Measurements from ENCODE around the gene ZRANB3.
"Not testable (repeated sequence)": the region's sequence is repeated elsewhere in the genome, so short reads cannot be mapped to it uniquely, and the experiment has no call there.

ZRANB3 gene

DNA sequence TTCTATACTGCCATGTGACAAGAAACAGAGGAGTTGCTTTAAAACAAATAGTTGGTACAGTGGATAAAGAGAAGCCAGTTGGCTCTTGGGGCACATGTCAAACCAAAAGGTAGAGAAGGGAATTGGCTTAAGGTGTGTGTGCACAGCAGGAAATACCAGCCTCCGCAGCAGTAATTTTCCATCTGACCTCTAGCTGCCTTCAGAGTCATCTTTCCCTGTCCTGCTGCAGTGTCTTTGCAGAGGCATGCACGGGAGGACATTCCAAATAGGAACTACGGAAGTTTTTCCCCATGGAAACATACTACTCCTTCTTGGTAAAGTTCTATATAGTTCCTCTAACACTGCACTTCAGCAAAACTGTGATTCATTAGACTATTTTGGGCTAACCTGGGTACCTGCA lies 379.4 kb downstream of the ZRANB3 start:
- H3K79me2 ChIP-seq (ENCODE audit: control insufficient read depth, insufficient read depth, low read length, unreplicated experiment), result peaks cover under 1% of the 10 kb centered on the region
- H2AFZ ChIP-seq (ENCODE audit: low read length, unreplicated experiment), result no peak overlapping the region
- no peak overlapping the region for H3K27ac ChIP-seq (ENCODE audit: low read depth, low read length)
- peaks cover 43% of the 10 kb centered on the region for H3K36me3 ChIP-seq (ENCODE audit: insufficient read depth, low read length)
- peaks cover 5% of the 10 kb centered on the region for H3K4me1 ChIP-seq (ENCODE audit: control insufficient read depth, insufficient read depth, low read length, unreplicated experiment)
- H3K4me3 ChIP-seq (ENCODE audit: low read depth, low read length), result no peak overlapping the region
- H3K27me3 ChIP-seq (ENCODE audit: insufficient read depth, low read length), result no peaks in the 10 kb centered on the region

DNA sequence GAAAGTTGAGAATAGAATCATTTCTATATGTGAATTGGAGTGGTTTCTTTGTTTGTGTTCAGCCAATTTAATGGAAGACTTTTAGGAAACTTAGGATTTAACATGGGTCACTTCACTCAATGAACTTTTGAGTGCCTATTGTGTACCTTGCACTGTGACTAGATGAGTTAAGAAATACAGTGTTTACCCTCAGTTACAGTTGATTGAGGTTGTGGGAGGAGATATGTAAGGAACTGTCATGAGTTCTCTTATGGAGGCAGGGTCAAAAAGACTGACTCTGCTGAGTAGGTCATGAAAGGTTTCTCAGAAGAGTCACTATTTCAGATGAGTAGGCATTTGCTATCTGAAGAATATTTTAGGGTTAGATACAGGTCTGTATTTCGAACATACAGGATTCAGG lies 380.3 kb downstream of the ZRANB3 start:
- peaks cover 5% of the 10 kb centered on the region for H3K4me1 ChIP-seq (ENCODE audit: control insufficient read depth, insufficient read depth, low read length, unreplicated experiment)
- no peak overlapping the region for H2AFZ ChIP-seq (ENCODE audit: low read length, unreplicated experiment)
- no peaks in the 10 kb centered on the region for H3K27me3 ChIP-seq (ENCODE audit: insufficient read depth, low read length)
- H3K79me2 ChIP-seq (ENCODE audit: control insufficient read depth, insufficient read depth, low read length, unreplicated experiment), result peaks cover 4% of the 10 kb centered on the region
- H3K36me3 ChIP-seq (ENCODE audit: insufficient read depth, low read length), result peaks cover 36% of the 10 kb centered on the region
- H3K4me3 ChIP-seq (ENCODE audit: low read depth, low read length), result no peak overlapping the region
- no peak overlapping the region for H3K27ac ChIP-seq (ENCODE audit: low read depth, low read length)

DNA sequence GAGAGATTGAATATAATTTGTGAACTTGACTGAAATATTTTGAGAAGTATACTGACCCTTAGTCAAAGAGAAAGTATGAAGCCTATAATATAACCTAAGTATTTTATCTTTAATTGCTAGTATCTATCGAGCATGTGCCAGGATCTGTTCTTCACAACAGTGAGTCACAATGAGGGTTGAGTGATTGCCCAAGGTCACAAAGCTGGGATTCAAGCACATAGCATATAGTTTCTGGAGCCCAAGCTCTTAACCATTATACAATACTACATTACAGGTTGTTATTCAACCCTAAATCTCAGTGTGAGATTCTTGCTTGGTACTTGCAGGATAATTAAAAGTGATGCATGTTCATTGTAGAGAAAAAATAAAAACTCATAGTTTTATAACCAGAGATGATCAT lies 381.8 kb downstream of the ZRANB3 start:
- H3K27me3 ChIP-seq (ENCODE audit: insufficient read depth, low read length), result no peaks in the 10 kb centered on the region
- H3K27ac ChIP-seq (ENCODE audit: low read depth, low read length), result no peak overlapping the region; the same call in 1 of the 2 replicates
- peaks cover 36% of the 10 kb centered on the region for H3K36me3 ChIP-seq (ENCODE audit: insufficient read depth, low read length)
- H3K4me3 ChIP-seq (ENCODE audit: low read depth, low read length), result no peak overlapping the region
- peaks cover 9% of the 10 kb centered on the region for H3K4me1 ChIP-seq (ENCODE audit: control insufficient read depth, insufficient read depth, low read length, unreplicated experiment)
- no peak overlapping the region for H2AFZ ChIP-seq (ENCODE audit: low read length, unreplicated experiment)
- H3K79me2 ChIP-seq (ENCODE audit: control insufficient read depth, insufficient read depth, low read length, unreplicated experiment), result peaks cover 7% of the 10 kb centered on the region

DNA sequence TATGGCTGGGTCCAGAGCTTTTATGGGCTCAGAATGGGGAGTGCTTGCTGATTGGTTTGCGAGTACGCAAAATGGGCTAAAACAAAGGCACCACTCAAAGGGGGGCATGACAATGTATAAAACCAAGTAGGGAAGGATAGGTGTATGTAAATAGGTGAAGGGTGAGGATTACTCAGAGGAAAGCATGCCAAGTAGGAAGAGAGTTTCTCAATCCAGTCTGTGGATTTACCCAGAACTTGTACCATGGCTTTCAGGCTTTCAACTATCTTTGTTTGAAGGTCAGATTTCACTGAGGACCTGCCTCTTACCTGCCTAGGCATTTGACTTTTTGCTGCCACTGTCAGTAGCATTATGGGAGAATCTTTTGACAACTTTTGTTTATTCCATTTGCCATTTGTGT lies 386.7 kb downstream of the ZRANB3 start:
- Histone ChIP-seq H3K36me3 (ENCODE audit: insufficient read depth, low read length) (peaks cover 40% of the 10 kb centered on the region), H2AFZ (ENCODE audit: low read length, unreplicated experiment) (no peak overlapping the region), H3K79me2 (ENCODE audit: control insufficient read depth, insufficient read depth, low read length, unreplicated experiment) (peaks cover 7% of the 10 kb centered on the region), H3K27me3 (ENCODE audit: insufficient read depth, low read length) (no peaks in the 10 kb centered on the region), H3K27ac (ENCODE audit: low read depth, low read length) (no peak overlapping the region), H3K4me3 (ENCODE audit: low read depth, low read length) (no peak overlapping the region), H3K4me1 (ENCODE audit: control insufficient read depth, insufficient read depth, low read length, unreplicated experiment) (peaks cover 9% of the 10 kb centered on the region)

DNA sequence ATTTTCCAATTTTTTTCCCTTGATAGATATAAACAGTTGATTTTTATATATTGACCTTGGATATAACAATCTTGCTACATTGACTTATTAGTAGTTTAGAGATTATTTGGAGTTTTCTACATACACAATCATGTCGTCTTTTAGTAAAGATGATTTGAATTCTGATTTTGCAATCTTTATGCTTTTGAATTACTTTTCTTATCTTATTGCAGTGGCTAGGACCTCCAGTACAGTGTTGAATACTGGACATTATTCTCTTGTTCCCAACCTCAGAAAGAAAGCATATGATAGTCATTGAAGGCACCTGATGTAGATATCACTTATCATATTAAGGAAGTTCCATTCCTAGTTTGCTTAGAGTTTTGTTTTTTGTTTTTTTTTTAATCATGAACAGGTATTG lies 388.7 kb downstream of the ZRANB3 start:
- no peak overlapping the region for H2AFZ ChIP-seq (ENCODE audit: low read length, unreplicated experiment)
- H3K36me3 ChIP-seq (ENCODE audit: insufficient read depth, low read length), result peaks cover 44% of the 10 kb centered on the region
- peaks cover 7% of the 10 kb centered on the region for H3K79me2 ChIP-seq (ENCODE audit: control insufficient read depth, insufficient read depth, low read length, unreplicated experiment)
- H3K27ac ChIP-seq (ENCODE audit: low read depth, low read length), result no peak overlapping the region
- H3K4me3 ChIP-seq (ENCODE audit: low read depth, low read length), result no peak overlapping the region
- H3K4me1 ChIP-seq (ENCODE audit: control insufficient read depth, insufficient read depth, low read length, unreplicated experiment), result peaks cover 4% of the 10 kb centered on the region
- no peaks in the 10 kb centered on the region for H3K27me3 ChIP-seq (ENCODE audit: insufficient read depth, low read length)

DNA sequence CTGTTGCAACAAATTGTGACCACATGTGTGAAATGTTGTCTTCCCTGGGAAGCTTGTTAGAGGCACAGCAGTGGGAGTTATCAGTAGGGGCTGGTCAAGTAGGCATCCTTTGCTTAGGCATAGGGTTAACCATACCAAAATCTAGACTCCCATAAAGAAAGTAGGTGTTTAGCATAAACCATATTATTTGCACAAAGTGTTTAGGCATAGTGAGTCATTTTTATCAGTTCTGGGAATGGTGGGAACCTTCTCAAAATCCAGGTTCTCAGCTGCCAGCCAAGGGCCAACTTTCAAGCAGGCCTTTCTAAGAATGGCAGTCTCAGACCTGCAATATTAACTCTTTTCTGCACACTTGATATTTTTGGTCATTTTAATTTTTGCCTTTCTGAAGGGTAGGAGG lies 390.4 kb downstream of the ZRANB3 start:
- no peaks in the 10 kb centered on the region for H3K27me3 ChIP-seq (ENCODE audit: insufficient read depth, low read length)
- peaks cover 3% of the 10 kb centered on the region for H3K79me2 ChIP-seq (ENCODE audit: control insufficient read depth, insufficient read depth, low read length, unreplicated experiment)
- no peak overlapping the region for H2AFZ ChIP-seq (ENCODE audit: low read length, unreplicated experiment)
- no peak overlapping the region for H3K27ac ChIP-seq (ENCODE audit: low read depth, low read length)
- H3K4me3 ChIP-seq (ENCODE audit: low read depth, low read length), result no peak overlapping the region
- H3K36me3 ChIP-seq (ENCODE audit: insufficient read depth, low read length), result peaks cover 47% of the 10 kb centered on the region
- peaks cover 4% of the 10 kb centered on the region for H3K4me1 ChIP-seq (ENCODE audit: control insufficient read depth, insufficient read depth, low read length, unreplicated experiment)

DNA sequence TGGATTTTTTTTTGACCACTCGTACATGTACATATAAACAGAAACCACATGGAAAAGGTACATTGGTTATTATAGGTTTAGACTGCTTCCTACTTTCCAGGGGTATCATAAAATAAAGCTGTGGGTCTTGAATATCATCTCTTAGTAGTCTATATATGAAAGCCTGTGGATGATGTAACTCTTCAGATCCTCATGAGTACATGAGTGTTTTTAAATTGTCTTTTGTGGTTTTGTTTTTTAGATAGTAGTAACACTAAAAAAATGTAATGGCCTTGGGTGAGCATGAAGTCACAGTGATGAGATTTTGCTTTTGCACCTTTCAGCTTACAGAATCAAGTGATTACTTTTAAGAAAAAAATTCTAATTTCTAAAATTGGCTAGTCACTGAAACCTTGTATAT lies 398.7 kb downstream of the ZRANB3 start:
- Histone ChIP-seq H3K4me3 (ENCODE audit: low read depth, low read length) (no peak overlapping the region), H2AFZ (ENCODE audit: low read length, unreplicated experiment) (no peak overlapping the region), H3K27ac (ENCODE audit: low read depth, low read length) (no peak overlapping the region), H3K4me1 (ENCODE audit: control insufficient read depth, insufficient read depth, low read length, unreplicated experiment) (no peaks in the 10 kb centered on the region), H3K79me2 (ENCODE audit: control insufficient read depth, insufficient read depth, low read length, unreplicated experiment) (no peaks in the 10 kb centered on the region), H3K36me3 (ENCODE audit: insufficient read depth, low read length) (peaks cover 38% of the 10 kb centered on the region), H3K27me3 (ENCODE audit: insufficient read depth, low read length) (no peaks in the 10 kb centered on the region)

DNA sequence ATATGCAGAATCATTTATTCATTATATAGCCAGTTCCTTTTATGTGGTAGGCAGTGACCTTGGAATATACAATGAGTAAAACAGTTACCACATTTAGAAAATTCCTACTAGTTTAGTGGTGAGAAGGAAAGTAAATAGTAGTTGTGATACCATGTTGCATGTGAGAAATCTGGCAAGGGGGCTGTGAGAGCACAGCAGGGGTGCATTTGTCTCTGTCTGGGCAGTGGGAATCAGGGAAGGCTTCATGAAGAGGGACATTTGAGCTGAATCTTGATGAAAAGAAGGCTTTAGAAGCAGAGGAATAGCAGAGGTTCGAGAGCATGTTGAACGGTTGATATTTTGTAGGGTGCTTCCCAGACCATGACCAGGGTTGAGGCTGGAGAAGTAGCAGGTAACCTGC lies 400.3 kb downstream of the ZRANB3 start:
- Histone ChIP-seq H2AFZ (ENCODE audit: low read length, unreplicated experiment) (no peak overlapping the region), H3K27ac (ENCODE audit: low read depth, low read length) (no peak overlapping the region), H3K4me1 (ENCODE audit: control insufficient read depth, insufficient read depth, low read length, unreplicated experiment) (no peaks in the 10 kb centered on the region), H3K79me2 (ENCODE audit: control insufficient read depth, insufficient read depth, low read length, unreplicated experiment) (no peaks in the 10 kb centered on the region), H3K4me3 (ENCODE audit: low read depth, low read length) (no peak overlapping the region), H3K36me3 (ENCODE audit: insufficient read depth, low read length) (peaks cover 45% of the 10 kb centered on the region), H3K27me3 (ENCODE audit: insufficient read depth, low read length) (no peaks in the 10 kb centered on the region)

DNA sequence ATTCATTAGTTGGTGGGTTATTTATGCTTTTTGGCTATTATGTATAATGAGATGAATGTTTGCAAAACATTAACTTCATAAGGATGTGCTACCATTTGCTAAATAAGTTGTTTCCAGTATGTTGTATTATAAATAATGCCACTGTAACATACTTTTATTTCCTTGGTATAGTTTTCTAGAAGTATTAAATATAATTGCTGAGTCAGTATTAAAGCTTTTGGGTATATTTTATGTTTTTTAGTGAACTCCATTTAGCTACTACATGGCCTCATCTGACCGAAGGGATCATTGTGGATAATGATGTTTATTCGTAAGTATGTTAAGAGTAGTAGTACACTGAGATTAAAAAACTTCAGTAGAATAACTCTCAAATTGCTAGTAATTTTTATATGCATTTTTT lies 405.1 kb downstream of the ZRANB3 start:
- Histone ChIP-seq H3K79me2 (ENCODE audit: control insufficient read depth, insufficient read depth, low read length, unreplicated experiment) (no peaks in the 10 kb centered on the region), H3K4me1 (ENCODE audit: control insufficient read depth, insufficient read depth, low read length, unreplicated experiment) (peaks cover 10% of the 10 kb centered on the region), H3K27me3 (ENCODE audit: insufficient read depth, low read length) (no peaks in the 10 kb centered on the region), H3K27ac (ENCODE audit: low read depth, low read length) (no peak overlapping the region), H2AFZ (ENCODE audit: low read length, unreplicated experiment) (no peak overlapping the region), H3K36me3 (ENCODE audit: insufficient read depth, low read length) (peaks cover 29% of the 10 kb centered on the region), H3K4me3 (ENCODE audit: low read depth, low read length) (no peak overlapping the region)

DNA sequence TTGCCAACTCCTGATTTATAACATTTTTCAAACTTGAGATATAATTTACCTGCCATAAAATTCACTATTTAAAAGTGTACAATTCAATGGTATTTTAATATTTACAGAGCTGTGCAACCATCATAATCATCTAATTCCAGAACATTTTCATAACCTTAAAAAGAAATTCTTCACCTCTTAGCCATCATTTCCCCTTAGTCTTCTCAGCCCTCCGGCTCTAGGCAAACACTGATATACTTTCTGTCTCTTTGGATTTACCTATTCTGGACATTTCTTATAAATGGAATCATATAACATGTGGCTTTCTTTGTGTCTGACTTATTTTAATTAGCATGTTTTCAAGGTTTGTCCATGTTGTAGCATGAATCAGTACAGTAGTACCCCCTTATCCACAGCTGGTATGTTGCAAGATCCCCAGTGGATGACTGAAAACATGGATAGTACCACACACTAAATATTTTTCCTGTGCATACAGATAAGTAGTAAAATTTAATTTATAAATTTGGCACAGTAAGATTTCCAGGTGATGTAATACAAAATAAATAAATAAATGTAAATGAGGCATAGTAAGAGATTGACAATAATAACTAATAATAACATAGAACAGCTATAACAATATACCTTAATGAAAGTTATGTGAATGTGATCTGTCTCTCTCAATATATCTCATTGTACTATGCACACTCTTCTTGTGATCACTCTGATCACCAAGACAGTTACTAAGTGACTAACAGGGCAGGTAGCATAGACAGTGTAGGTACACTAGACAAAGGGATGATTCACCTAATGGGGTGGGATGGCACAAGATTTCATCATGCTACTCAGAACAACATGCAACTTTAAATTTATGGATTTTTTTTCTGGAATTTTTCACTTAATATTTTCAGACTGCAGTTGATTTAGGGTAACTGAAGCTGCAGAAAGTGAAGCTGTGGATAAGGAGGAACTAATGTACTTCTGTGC lies 405.8 kb downstream of the ZRANB3 start:
- H3K4me3 ChIP-seq (ENCODE audit: low read depth, low read length), result no peak overlapping the region
- H3K4me1 ChIP-seq (ENCODE audit: control insufficient read depth, insufficient read depth, low read length, unreplicated experiment), result peaks cover 10% of the 10 kb centered on the region
- peak overlapping the region; percentile 23 for H3K27ac ChIP-seq (ENCODE audit: low read depth, low read length)
- H3K27me3 ChIP-seq (ENCODE audit: insufficient read depth, low read length), result no peaks in the 10 kb centered on the region
- H3K79me2 ChIP-seq (ENCODE audit: control insufficient read depth, insufficient read depth, low read length, unreplicated experiment), result no peaks in the 10 kb centered on the region
- peaks cover 27% of the 10 kb centered on the region for H3K36me3 ChIP-seq (ENCODE audit: insufficient read depth, low read length)
- H2AFZ ChIP-seq (ENCODE audit: low read length, unreplicated experiment), result no peak overlapping the region

DNA sequence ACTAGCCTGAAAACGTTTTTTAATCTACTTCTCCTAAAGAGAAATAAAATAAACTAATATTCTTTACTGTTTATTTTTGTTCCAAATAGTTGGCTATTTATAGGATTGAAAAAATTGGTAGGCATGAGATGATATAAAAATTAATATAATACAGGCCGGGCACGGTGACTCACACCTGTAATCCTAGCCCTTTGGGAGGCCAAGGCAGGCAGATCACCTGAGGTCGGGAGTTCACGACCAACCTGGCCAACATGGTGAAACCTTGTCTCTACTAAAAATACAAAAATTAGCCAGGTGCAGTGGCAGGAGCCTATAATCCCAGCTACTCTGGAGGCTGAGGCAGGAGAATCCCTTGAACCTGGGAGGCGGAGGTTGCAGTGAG lies 409.4 kb downstream of the ZRANB3 start:
- not testable (repeated sequence) for H3K27ac ChIP-seq (ENCODE audit: low read depth, low read length); H3K79me2 ChIP-seq (ENCODE audit: control insufficient read depth, insufficient read depth, low read length, unreplicated experiment); H3K27me3 ChIP-seq (ENCODE audit: insufficient read depth, low read length); H3K4me1 ChIP-seq (ENCODE audit: control insufficient read depth, insufficient read depth, low read length, unreplicated experiment); H3K4me3 ChIP-seq (ENCODE audit: low read depth, low read length); H2AFZ ChIP-seq (ENCODE audit: low read length, unreplicated experiment)
- H3K36me3 ChIP-seq (ENCODE audit: insufficient read depth, low read length), result peaks cover 18% of the 10 kb centered on the region
